IPS DF 4.7 (cell line): ENCODE measurements around the gene ZBTB32.
A peak's percentile ranks its signal among the peaks of the same experiment; 100 is the strongest.

Experiments
- DNase-seq: peaks from one replicate; pipeline ENCODE4 v3.0.0-alpha.2; 2013; ENCODE audit warnings: low spot score; ENCODE audit errors: extremely low read depth

The ZBTB32 gene

DNA sequence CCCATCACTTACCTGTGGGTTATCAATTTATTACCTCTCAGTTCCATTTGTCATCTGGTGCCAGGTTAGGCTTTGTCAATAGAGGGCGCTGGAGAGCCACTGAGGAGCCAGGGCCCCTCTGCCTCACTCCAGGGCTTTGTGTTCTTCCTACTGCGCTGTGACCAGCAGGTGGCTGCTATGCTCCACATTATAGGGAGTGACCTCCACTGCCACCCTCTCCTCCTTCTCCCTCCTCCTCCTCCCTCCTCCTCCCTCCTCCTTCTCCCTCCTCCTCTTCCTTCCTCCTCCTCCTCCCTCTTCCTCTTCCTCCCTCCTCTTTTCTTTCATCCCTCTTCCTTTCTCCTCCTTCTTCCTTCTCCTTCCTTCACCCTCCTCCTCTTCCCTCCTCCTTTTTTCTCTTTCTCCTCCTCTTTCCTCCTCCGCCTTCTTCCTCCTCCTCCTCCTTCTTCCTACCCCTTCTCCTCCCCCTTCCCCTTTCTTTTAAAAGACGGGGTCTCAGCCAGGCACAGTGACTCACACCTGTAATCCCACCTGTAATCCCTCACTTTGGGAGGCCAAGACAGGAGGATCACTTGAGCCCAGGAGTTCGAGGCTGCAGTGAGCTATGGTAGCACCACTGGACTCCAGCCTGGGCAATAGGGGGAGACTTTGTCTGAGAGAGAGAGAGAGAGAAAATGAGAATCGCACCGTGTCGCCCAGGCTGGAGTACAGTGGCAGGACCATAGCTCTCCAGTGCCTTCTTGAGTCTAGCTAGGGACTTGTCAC lies 10.3 kb upstream of the ZBTB32 start:
- no peak for DNase-seq

DNA sequence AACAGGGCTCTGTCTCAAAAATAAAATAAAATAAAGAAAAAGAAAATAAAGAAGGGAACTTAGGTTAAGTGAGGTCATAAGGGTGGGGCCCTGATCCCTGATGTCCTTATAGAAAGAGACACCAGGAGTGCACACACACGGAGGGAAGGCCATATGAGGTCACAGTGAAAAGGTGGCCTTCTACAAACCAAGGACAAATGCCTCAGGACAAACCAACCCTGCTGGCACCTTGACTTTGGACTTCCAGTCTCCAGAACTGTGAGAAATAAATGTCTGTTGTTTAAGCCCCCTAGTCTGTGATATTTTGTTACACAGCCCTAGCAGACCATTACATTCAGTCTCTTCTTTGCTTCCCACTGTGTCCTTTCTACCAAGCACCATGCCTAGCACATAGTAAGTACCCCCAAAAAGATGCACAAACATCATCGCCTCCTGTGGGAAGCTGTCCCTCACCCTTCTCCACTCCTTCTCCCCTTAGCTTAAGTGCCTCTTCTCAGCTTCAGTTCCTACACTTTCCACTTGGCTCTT lies 8.4 kb upstream of the ZBTB32 start:
- DNase-seq = no peak

DNA sequence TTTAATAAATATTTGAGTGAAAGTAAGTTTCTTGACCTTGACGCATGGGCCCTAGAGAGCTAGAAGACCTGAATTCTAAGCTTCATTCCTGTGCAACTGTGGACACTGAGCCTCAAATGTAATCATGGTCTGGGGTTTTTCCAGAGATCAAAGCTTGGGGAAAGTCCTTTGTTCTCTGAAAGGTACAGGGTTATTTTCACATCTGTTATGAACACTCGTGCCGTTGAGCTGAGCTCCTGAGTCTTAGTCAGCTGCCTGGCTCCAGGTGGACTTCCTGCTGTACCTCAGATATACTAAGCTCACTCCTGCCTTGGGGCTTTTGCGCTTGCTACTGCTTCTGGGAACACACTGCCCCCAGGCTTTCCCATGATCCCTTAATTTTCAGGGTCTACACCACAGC lies 7.5 kb upstream of the ZBTB32 start:
- no peak for DNase-seq

DNA sequence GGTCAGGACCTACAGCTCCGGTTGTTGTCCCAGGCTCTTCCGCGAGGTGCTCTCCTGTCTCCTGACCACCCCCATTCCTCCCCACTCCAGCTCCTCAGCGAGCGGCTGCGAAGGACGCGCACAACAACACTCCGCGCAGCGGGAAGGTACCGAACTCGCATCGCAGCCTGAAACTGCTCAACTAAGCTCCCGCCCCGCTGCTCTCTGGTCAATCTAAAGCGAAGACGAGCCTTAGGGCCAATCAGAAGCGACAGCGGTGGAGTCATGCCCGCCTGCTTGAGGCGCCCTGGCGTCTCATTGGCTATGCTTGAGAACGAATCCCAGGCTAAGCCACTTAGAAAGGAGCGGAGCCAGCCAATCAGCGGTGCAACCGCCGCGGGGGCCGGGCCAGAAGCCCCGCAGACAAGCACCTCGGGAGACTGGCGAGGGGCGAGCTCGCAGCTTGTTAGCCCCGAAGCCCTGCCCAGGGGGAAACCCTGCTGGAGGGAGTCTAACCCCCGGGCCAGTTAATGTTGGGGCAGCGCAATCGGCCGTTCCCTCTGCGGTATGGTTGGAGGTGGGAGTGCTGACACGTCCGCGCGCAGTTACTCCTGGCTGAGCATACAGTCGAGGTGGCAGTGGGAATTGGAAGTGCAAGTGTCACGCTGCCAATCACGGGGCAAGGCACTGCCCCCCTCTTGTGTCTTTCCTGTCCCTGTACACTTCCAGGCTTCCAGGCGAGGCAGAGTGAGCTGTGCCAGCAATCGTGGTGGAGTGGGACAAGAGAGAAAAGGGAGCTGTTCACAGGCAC lies 1.9 kb upstream of the ZBTB32 start:
- peak; percentile 93 for DNase-seq

DNA sequence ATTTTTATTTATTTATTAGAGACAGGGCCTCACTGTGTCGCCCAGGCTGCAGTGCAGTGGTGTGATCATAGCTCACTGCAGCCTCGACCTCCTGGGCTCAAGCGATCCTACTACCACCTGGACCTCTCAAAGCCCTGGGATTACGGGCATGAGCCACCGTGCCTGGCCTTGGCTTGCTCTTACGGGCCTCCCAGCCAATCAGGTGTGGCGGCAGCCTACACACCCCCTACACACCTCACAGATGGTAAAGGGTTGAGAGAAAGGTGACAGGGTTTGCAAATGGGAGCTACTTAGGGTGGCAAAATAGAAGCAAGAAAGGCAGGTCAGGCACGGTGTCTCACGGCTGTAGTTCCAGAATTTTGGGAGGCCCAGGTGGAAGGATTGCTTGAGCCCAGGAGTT lies 1.0 kb upstream of the ZBTB32 start:
- DNase-seq = no peak

DNA sequence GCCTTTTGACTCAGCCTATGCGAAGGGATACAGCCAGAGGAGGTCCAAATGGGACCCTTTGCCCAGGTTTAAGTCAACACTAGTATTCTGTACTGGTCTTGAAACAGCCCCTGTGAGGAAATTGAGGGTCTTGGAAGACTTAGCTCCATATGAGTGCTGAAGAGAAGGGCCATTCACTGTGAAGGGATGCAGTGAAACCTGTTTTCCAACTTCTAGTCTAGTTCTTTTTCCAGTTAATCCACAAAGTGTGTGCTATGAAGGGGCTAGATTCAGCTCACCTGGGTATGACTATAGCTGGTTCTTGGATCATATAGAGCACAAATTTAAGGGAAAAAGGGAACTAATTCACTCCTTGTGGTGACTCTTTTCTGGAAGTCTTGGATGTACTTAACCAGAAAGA lies 4.0 kb downstream of the ZBTB32 start:
- no peak for DNase-seq

DNA sequence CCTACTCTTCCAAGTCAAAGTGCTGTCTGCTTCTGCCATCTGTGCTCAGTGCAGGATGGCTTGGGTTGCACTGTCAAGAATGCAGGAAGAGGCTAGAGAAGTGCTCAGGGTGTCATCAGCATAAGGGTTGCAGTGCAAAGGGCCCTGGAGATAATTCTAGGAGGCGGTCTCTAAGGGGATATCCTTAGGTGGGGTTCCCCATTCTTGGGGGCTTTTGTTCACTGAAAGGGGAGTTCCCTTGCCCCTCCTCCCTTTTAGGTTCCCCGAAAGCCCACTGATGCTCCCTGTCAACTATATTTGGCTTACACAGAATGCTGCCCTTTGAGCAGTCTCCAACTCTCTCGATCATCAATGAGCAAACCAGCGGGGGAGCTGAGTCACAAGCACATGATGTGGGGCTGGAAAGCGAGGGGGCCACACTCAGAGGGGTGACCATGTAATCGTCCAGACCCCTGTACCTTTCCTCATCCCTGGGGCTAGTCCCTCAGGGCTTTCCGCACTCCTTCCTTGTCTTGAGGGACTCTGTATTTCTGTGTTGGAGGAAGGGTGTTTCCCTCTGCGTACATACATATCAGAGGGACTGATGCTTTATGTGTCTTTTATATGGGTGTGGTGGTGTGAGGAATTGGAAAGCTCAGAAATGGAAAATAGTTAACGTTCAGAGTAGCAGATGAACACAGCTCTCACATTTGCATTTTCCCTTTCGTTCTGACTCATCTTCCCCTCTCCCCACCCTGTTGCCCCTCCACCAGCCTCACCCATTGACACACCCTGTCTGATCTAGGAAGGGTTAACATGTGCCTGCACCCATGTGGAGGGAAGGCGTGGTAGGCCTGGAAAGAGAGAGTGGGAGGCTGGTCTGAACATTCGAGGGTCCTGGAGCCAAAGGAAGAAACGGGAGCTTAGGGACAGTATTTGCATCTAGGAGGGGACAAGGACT lies 6.7 kb downstream of the ZBTB32 start:
- DNase-seq = no peak

DNA sequence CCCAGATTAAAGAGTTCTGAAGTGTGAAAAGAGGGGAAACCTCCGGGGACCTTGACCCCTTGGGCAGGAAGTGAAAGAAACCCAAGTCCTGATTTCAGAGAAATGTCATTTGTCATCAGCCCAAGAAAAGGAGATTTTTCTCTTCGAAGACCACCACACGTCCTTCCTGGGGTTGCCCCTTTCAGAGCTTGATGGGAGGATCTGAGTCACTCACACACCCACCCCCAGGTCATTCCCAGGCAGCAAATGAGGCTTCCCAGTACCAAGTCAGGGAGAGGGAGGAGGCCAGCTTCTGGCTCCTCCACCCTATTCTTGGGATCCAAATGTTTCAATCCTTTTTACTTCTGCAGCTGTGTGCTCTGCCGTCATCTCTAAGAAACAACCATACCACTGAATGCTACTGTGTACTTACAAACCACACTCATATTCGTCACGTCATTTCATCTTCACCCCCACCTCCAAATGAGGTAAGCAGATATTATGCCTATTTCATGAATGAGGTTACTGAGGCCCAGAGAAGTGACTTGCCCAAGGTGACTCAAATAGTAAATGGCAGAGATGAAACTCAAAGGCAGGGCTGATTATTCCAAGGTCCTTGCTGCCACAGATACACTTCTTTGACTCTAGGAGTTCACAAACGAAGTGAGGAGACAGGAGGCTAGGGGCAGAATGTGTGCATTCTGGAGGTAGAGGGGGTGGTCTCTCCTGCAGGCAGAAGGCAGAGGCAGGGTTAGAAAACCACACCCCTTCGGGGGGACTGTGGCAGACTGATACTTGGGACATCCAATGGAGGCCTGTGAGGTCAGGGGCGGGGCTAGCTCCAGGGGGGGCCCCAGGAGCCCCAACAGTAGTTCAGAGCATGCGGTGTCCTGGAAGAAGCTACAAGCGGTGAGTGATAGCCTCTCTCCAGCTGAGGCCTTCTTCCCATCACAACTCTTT lies 8.5 kb downstream of the ZBTB32 start:
- DNase-seq = no peak

DNA sequence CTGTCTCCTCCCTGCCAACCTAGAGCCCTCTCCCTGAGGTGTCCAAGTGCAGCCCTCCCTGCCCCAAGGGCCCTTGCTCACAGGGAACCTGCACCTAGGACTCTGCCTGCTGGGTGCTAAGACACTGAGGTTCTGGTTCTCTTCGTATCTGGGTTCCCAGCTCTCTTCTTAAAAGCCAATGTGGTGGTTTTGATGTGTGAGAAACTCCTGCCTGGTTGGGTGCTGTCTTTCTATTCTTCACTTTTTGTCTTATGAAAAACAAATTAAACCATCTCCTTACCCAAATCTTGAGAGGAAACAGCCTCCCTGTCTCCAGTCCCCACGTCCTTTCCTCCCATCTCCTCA lies 9.1 kb downstream of the ZBTB32 start:
- DNase-seq = no peak

DNA sequence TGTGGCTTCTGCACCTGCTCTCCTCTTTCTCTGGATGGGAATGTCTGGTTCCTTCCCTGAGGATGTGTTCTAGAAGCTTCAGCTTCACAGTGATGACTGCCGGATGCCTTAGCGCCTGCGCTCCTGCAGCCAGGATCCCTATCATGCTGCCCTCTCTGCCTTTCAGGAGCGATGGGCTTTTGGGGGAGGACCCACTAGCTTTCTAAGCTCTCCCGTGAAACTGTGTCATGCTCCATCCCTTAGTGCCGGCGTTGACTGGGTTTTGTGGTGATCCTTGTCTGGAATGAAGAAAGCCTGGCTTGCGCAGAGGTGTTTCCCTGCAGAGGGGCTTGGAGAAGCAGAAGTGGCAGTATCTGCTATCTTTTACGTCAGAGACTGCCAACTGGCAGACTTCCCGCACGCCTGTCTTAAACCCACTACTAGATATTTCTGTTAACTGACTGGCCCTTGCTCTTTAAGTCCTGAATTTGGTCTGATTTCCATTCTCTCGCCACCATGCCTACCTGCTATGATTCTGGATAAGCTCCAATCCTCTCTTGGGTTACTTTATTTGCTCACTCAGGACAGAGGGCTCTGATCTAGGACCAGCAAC lies 9.6 kb downstream of the ZBTB32 start:
- no peak for DNase-seq

DNA sequence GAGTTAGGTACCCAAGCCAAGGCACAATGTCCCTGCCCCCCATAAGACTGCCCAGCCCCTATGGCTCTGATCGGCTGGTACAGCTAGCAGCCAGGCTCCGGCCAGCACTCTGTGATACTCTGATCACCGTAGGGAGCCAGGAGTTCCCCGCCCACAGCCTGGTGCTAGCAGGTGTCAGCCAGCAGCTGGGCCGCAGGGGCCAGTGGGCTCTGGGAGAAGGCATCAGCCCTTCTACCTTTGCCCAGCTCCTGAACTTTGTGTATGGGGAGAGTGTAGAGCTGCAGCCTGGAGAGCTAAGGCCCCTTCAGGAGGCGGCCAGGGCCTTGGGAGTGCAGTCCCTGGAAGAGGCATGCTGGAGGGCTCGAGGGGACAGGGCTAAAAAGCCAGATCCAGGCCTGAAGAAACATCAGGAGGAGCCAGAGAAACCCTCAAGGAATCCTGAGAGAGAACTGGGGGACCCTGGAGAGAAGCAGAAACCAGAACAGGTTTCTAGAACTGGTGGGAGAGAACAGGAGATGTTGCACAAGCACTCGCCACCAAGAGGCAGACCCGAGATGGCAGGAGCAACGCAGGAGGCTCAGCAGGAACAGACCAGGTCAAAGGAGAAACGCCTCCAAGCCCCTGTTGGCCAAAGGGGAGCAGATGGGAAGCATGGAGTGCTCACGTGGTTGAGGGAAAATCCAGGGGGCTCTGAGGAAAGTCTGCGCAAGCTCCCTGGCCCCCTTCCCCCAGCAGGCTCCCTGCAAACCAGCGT lies 10.4 kb downstream of the ZBTB32 start:
- DNase-seq = no peak

DNA sequence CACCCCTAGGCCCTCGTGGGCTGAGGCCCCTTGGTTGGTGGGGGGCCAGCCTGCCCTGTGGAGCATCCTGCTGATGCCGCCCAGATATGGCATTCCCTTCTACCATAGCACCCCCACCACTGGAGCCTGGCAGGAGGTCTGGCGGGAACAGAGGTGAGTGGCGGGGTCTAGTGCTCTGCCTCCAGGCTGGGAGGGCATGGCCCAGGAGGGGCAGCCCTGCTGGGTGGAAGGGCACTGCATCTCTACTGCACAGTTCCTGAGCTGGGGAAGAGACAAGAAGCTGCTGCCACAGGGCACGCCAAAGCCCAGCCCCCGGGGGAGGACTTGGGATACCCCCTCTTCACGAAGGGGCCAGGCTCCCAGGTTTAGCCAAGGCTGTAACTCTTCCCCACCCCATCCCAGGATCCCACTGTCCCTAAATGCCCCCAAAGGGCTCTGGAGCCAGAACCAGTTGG lies 11.0 kb downstream of the ZBTB32 start:
- DNase-seq = no peak

DNA sequence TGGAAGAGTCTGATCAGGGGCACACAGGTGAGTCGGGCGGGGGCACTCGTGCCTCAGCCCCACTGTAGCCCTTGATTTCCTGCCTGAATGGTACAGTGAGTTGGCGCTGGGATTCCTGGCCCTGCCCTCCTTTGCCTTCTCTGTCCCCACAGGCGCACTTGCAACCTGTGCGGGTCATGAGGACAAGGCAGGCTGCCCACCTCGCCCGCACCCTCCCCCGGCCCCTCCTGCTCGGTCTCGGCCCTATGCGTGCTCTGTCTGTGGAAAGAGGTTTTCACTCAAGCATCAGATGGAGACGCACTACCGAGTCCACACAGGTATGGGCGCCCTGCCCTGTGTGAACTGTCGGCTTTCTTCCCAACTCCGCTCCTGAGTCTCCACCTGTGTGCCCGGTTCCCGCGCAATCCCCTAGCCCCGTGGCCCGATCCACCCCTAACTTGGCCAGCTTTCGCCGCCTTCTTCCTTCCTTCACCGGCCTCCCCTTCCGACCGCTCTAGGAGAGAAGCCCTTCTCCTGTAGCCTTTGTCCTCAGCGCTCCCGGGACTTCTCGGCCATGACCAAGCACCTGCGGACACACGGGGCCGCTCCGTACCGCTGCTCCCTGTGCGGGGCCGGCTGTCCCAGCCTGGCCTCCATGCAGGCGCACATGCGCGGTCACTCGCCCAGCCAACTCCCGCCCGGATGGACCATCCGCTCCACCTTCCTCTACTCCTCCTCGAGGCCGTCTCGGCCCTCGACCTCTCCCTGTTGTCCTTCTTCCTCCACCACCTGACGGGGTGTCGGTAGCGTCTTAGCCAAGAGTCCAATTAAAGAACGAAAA lies 11.8 kb downstream of the ZBTB32 start:
- DNase-seq = no peak

DNA sequence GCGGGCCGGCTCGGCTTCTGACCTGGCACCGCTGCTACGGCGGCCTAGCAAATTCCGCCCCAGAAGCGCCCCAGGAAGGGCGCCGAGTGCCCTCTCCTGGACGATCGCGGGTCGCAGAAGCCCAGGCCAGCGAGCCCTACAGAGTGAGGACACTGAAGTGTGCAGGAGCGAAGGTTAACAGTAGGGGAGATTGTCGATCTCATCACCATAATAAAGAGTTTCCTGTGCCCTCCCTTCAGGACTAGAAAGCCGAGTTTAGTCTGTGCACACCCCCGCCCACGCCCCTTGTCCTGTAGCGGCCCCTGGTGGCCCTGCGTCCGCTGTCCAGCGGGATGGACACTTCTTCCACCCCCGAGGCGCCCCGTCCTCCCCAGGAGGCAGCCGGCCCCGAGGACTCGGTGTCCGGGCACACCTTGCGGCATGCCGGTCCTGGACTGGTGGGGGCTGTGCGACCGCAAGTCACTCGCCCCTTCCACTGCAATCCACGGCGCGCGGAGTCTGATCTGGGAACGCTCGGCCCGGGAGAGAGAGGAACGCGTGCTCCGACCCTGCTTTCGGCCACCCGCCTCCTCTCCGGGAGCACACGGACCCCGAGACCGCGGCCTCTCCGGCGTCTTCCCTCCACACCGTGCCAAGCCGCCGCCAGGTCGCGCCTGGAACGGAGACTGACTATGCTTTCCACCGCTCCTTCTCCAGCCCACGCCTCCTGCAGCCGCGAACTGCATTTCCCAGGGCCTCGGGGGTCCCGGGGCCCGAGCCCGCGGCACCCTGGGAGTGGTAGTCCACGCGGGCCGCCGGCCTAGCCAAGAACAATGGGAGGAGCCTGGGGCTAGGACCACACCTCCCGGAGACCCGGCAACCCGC lies 12.7 kb downstream of the ZBTB32 start:
- peak; percentile 98 for DNase-seq

DNA sequence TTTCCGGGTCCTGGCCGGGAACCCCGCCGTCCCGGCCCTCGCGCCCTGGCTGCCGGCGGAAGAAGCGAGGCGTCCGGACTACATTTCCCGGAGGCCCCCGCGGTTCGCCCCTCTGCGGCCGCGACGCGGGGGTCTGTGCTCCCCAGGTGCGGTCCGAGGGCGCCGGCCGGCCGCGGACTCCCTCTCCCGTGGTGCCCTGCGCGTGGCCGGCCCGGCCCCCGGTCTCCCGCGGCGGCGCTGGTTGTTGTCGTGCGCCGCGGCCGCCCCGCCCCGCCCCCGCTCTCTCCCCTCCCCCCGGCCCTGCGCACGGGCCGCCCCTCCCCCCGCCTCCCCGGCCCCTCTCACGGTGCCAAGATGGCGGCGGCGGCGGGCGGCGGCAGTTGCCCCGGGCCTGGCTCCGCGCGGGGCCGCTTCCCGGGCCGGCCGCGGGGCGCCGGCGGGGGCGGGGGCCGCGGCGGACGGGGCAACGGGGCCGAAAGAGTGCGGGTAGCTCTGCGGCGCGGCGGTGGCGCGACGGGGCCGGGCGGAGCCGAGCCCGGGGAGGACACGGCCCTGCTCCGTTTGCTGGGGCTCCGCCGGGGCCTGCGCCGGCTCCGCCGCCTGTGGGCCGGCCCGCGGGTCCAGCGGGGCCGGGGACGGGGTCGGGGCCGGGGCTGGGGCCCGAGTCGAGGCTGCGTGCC lies 13.4 kb downstream of the ZBTB32 start, which contains the start of gene KMT2B:
Gene KMT2B, plus strand, starts transcription at position 339 of the 680 bp plus-strand sequence. Its CDS starts 16 bp downstream, at position 355.
- no peak for DNase-seq

DNA sequence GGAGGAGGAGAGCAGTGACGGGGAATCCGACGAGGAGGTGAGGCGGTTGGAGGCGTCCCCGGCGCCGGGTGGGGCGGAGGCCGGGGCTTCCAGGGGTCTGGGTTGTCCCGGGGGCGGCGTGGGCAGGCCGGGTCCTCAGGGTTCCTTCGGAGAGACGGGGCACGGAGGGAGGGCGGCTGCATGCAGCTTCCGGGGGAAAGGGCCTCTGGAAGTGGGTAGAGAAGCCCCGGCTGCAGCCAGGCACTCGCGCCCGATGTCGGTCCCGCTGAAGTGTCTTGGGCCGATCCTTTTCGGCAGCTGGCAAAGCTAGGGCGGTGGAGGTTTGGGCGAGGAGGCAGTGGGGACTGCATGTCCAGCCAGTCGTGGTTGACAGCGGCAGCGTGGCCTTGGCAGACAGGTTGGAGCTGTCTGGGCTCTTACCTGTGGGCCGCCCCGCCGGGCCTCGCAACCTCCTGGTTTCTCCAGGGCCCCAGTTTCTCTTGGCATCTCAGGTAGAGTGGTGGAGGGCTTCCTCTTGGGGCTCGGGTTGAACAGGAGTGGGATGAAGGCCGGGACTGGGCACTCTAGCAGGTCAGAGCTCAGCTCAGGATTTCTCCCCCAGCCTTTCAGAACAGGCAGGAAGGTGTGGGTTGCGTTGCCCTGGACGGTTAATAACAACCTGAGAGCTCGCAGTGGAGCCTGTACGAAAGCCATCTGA lies 14.1 kb downstream of the ZBTB32 start:
- DNase-seq = no peak
